HG02759 (cell line): ENCODE results near the gene KDM1B.
"Not testable (repeated sequence)": the region's sequence is repeated elsewhere in the genome, so short reads cannot be mapped to it uniquely, and the experiment has no call there.

Experiments
- ATAC-seq: cut with Tn5 transposase; IDR thresholded peaks from one replicate; pipeline ENCODE4 v1.9.1; 2021; ENCODE audit warnings: mild to moderate bottlenecking, moderate library complexity; ENCODE audit not compliant: unreplicated experiment

The KDM1B gene

DNA sequence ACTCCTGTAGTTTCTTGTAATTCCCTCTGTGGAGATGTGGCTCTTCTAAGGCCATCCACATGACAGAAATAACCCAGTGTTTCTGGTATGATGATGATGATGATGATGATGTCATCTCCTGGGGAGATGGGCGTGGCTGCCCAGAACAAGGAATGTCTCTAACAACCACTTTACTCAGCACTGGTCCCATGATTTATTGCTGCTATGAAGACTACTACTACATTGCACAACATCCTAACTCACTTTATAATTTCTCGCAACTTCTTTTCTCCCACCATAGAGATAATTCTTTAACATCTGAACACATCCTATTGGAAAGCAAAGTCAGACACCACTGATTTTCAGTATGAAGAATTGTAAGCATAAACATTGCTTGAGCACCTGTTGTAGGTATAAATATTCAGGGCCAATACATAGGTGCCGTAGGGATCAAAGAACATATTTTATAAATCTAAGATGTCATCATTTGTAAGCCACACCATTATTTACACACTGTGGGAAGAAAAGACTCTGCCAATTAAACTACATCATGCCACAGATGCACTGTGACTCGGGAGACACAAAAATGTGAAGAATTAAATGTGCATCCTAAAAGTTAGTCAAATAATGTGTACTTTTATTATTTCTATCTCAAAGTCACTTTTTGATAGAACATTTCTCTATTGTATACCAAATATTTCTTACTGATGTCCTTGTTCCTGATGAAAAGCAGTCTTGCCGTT, 6.8 kb upstream of the KDM1B start:
- ATAC-seq, result no peak

DNA sequence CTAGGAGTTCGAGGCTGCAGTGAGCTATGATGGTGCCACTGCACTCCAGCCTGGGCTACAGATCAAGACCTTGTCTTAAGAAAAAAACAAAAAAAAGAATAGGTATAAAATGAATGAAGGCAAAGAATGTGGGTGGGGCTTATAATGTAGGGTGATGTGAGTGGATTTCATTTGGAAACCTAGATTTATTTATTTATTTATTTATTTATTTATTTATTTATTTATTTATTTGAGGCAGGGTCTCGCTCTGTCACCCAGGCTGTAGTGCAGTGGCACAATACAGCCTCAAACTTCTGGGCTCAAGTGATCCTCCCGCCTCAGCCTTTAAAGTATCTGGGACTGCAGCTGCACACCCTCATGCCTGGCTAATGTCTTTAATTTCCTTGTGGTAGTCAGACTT, 3.8 kb upstream of the KDM1B start:
- not testable (repeated sequence) for ATAC-seq

- no peak for ATAC-seq
Measured at GRCh38 chr6:18151801-18152200, 3.4 kb upstream of the KDM1B start.

DNA sequence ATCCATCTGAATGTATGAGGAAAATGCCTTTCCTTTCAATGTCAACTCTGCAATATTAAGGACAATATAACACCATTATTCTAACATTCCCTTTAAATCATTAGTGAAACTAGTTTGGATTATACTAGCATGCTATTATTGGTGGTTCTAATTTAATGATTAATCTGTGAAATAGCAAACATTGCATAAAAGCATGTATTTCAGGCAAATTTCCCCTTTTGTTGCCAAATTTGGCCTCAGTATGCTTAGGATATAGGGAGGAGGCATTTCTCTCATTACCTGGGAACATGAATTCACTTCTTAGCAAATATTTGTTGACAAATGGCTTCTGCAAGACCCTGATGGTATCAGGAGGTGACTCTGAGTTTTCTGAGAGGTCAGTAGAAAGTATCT, 1.9 kb upstream of the KDM1B start:
- ATAC-seq, result no peak

GRCh38 chr6:18154507-18155149, 594 bp upstream of the KDM1B start, which contains the start of gene TPMT:
Gene TPMT (minus strand): TSS chr6:18155077. CDS start chr6:18149127, 5,950 bp downstream.
- ATAC-seq, result peak; percentile 52

- ATAC-seq, result peak; percentile 38
Measured at GRCh38 chr6:18155864-18156421, 721 bp downstream of the KDM1B start.

- no peak for ATAC-seq
Measured at GRCh38 chr6:18160911-18161310, 5.7 kb downstream of the KDM1B start.

DNA sequence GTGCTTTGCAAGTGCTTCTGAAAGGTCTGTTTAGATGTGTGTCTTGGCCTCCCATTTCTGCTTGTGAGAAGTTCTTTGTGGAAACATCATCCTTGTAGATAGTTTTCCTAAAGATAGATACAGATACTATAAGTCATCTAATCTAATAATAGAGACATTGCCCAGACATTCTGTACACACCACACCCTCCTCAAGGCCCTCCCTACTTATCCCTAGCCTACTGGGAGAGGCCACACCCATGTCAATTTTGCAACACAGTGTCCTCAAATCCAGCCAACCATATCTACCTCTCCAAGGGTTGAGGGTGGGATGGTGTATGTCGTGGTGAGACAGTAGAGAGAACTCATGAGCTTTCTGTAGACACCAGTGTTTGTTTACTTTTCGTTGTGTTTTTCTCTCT, 6.2 kb downstream of the KDM1B start:
- ATAC-seq, result no peak

DNA sequence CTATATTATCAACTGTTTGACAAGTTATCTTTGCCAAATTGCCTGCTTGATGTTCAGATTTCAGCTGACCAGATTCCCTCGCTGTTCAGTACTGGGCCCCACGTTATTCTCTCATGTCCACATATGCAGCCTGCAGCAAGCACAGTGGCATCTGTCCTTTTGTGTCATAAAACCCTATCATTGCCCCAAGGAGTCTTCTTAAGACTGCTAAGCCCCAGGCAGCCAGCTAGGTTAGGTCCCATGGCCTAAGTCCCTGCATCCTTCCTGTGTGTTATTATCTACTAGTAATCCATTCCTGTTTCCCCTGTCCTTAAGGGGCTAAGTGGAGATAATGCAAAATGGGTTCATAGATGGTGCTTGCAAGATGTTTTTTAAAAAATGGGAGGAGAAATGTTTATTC, 7.2 kb downstream of the KDM1B start:
- ATAC-seq, result no peak

- ATAC-seq, result no peak
Measured at GRCh38 chr6:18165751-18166150, 10.5 kb downstream of the KDM1B start.

DNA sequence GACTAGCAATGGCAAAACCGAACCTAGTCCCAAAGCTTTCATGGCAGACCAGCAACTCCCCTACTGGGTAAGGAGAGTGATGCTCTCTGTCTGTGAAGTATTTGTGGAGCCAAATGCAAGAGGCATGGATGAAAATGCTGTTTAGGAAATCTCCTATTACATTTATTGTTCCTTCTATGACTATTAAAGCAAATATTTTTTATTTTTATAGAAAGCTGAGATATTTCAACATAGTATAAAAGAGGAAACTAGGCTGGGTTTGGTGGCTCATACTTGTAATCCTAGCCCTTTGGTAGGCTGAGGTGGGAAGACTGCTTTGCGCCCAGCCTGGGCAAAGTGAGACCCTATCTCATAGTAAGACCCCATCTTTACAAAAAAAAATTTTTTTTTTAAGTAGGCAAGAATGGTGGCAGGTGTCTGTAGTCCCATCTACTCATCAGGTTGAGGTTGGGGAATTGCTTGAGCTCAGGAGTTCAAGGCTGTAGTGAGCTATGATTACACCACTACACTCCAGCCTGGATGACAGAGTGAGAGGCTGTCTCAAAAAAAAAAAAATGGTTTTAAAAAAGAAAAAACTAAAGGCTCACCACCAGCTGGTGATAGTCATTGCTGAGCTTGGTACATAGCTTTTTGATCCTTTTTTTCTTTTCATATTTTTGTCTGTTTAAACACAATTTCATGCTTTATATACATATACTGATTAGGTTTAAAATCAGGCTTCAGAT, 11.3 kb downstream of the KDM1B start:
- ATAC-seq, result no peak

GRCh38 chr6:18168264-18168663, 13.0 kb downstream of the KDM1B start:
- ATAC-seq, result no peak

DNA sequence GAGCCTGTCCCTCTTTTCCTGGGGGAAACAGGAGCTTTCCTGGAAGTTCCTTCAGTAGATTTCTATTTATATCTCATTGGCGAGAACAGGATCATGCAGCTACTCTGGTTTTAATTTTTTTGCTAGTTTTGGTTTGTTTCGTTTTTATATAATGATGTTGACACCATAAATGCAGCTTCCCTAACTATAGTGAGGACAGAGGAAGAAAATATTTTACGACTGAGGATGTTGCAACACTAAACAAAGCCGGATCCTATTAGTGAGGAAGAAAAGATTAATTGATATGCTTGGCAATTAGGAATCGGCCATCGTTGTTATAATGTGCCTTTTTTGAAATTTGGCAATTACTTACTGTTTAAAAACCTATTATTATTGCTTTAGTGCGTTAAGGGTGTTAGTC, 16.6 kb downstream of the KDM1B start:
- no peak for ATAC-seq

GRCh38 chr6:18176198-18176597, 21.0 kb downstream of the KDM1B start:
- not testable (repeated sequence) for ATAC-seq

DNA sequence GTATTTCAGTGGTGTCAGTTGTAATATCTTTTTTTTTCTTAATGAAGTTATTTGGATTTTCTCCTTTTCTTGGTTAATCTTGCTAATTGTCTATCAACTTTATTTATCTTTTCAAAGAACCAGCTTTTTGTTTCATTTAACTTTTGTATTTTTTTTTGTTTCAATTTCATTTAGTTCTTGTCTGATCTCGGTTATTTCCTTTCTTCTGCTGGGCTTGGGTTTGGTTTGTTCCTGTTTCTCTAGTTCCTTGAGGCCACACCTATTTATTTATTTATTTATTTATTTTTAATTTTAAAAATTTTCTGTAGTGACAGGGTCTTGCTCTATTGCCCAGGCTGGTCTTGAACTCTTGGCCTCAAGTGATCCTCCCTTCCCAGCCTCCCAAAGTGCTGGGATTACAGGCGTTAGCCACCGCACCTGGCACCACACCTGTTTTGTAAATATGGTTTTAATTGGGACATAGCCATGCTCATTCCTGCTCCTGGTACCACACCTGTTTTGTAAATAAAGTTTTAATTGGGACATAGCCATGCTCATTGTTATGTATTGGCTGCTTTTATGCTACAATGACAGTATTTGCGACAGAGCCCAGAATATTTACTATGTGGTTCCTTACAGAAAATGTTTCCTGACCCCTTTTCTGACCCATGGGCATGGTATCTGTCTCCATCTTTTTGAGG, 22.2 kb downstream of the KDM1B start:
- no peak for ATAC-seq

- ATAC-seq, result no peak
Measured at GRCh38 chr6:18178960-18179615, 23.9 kb downstream of the KDM1B start.

GRCh38 chr6:18179770-18180356, 24.6 kb downstream of the KDM1B start:
- ATAC-seq, result no peak

- no peak for ATAC-seq
Measured at GRCh38 chr6:18182568-18182967, 27.3 kb downstream of the KDM1B start.

DNA sequence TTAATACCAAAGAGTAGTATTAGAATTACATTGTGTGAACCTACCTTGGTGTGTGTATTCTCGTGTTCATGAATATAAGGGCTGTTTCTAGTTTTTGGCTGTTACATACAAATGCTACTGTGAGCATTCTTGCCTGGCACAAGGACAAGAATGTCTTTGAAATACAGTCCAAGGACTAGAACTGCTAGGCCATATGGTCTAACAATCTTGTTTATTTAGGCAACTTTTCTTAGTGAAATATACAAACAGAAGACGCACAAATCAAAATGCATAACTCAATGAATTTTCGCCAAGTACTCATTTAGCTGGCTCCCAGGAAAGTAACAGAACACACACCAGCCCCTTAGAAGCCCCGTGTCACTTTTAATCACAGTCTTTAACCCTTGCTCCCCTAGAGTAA, 28.5 kb downstream of the KDM1B start:
- no peak for ATAC-seq

- no peak for ATAC-seq
Measured at GRCh38 chr6:18185624-18186023, 30.4 kb downstream of the KDM1B start.
